Spleen (tissue), 7 donors: ENCODE data around the gene FAM151A.

Experiments used
- CTCF ChIP-seq, 11 experiments: fragments of 200-600 bp in 7 of 11; fragments of 450-650 bp in 4 of 11; sonication (generic) in 4 of 11; IDR thresholded peaks in 8 of 11; conservative IDR thresholded peaks in 3 of 11; 1 replicate in 7 of 11; 2 replicates in 4 of 11; pipeline versions ENCODE4 v1.4.0 to v1.8.0; 2016 to 2021; ENCODE audit warnings: antibody characterized with exemption in 11 of 11, inconsistent platforms in 4 of 11, mild to moderate bottlenecking in 1 of 11
- POLR2A ChIP-seq, 3 donors: fragments of 450-650 bp; IDR thresholded peaks; one replicate each; pipeline ENCODE4 v1.5.1; 2017; ENCODE audit warnings: antibody characterized with exemption in 3 of 3, mild to moderate bottlenecking in 1 of 3
- POLR2AphosphoS5 ChIP-seq, 3 donors: sonication (generic); formaldehyde crosslinking; IDR thresholded peaks; one replicate each; pipeline ENCODE4 v1.5.1; 2017; ENCODE audit warnings: antibody characterized with exemption in 3 of 3
- donor health status: DM: no; HTN: no; CAD: no; lungs with moderate emphysema.
- donor health status: DM: no; HTN: no; CAD: no.
- donor health status: DM: no; HTN: no; CAD: no.

GRCh38 chr1:54575161-54575560 lies 48.2 kb downstream of the FAM151A start:
- TF ChIP-seq CTCF (IDR thresholded peaks at IDR 0.05 in 8 of 11, conservative IDR thresholded peaks at IDR 0.05 in 3 of 11) = no peak
- no peak for TF ChIP-seq POLR2A (IDR thresholded peaks at IDR 0.05)
- TF ChIP-seq POLR2AphosphoS5 (IDR thresholded peaks at IDR 0.05) = no peak
